Central memory CD8-positive, alpha-beta T cell (primary cell): ENCODE results near the gene CABP4.

Experiments
- ATAC-seq: fragments of 150-1000 bp; cut with Tn5 transposase; replicated peaks from 2 replicates; pipeline ENCODE4 v1.10.0; 2022; ENCODE audit warnings: mild to moderate bottlenecking, moderate FRiP score, moderate number of reproducible peaks; ENCODE audit not compliant: poor library complexity, severe bottlenecking; ENCODE audit errors: extremely low read depth
- DNase-seq, 2 donors: peaks; one replicate each; pipeline ENCODE4 v3.0.0; 2021; ENCODE audit warnings: low spot score in 2 of 2
- H3K27ac Mint-ChIP-seq: one replicate; pipeline ENCODE4 v1.8.0; 2022; ENCODE audit warnings: low read depth, mild to moderate bottlenecking, moderate library complexity, mixed read lengths
- H3K27me3 Mint-ChIP-seq: one replicate; pipeline ENCODE4 v1.8.0; 2022; ENCODE audit warnings: mixed read lengths
- H3K36me3 Mint-ChIP-seq: one replicate; pipeline ENCODE4 v1.8.0; 2022; ENCODE audit warnings: mild to moderate bottlenecking, moderate library complexity, mixed read lengths; ENCODE audit not compliant: insufficient read depth
- H3K4me1 Mint-ChIP-seq: one replicate; pipeline ENCODE4 v1.8.0; 2022; ENCODE audit warnings: mixed read lengths
- H3K4me3 Mint-ChIP-seq: one replicate; pipeline ENCODE4 v1.8.0; 2022; ENCODE audit warnings: mild to moderate bottlenecking, moderate library complexity, mixed read lengths
- H3K9me3 Mint-ChIP-seq: one replicate; pipeline ENCODE4 v1.8.0; 2022; ENCODE audit warnings: mixed read lengths

The CABP4 gene

DNA sequence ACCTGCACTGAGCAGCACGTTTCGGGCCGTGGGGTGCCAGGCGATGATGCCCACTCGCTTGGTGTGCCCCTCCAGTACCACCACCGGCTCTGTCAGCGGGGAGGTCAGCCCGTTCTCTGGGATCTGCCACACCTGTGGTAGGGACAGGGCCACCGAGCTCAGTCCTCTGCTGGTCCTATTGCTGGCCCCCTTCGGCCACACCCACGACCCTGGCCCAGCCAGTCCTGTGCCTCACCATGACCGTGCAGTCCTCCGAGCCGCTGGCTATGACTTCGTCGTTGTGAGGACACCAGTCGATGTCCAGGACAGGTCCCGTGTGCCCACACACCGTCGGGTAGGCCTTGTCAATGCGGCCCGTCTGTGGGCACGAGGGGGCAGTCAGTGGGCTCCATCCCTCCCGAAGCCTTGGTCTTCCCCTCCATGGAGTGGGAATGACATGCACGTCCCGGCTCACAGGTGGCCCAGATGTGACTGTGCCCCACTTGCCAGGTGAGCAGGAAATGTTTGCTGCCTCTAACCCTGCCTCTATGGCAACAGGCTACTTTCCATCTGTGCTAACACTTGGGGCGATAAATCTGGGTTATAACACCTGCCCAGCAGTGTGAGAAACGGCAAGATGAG, 13.3 kb upstream of the CABP4 start:
- H3K36me3 Mint-ChIP-seq: peaks cover 41% of the 10 kb centered on the region
- no peaks in the 10 kb centered on the region for H3K9me3 Mint-ChIP-seq
- DNase-seq (no peak), ATAC-seq (no peak)
- peak overlapping the region; percentile 68 for H3K4me3 Mint-ChIP-seq
- H3K27me3 Mint-ChIP-seq: no peaks in the 10 kb centered on the region
- peak overlapping the region; percentile 97 for H3K27ac Mint-ChIP-seq
- peaks cover 56% of the 10 kb centered on the region for H3K4me1 Mint-ChIP-seq

DNA sequence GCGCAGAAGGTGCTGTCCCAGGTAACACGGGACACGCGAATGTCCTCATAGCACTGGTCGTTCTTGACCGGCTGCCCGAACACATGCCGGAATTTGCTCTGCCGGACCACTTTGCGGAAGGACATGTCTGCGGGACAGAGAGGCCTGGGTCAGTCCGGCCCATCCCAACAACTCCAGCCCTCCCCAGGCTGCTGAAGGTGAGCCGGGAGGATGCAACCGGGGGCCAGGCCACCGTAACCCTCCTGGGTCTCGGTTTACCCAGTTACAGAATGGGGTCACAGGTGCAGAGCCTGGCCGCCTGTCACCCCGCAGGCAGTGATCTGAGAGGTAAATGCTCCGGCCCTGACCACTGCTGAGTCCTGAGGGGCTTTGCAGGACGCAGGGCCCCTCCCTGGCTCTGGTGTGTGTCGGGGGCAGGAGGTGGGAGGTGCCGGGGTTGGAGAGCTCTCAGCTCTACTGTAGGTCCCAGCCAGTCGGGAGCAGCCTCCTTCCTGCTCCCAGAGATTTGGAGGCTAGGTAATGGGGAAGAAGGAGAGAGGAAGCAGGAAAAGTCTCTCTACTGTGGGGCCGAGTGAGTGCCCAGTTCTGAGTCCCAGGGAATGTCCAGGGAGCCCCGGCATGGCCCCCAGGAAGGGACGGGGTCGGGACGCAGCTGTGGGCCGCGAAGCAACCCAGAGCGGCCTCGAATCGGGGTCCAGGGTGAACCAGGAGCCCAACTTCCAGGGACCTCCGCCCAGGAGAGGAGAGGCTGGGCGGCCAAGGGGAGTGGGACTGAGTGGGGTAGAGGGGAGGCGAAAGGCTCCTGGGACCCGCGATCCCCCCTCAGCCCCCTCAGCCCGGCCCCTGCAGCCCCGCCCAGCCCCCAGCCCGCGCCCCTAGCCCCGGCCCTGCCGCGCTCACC, 12.4 kb upstream of the CABP4 start:
- Mint-ChIP-seq H3K27ac (peak overlapping the region; percentile 97), H3K36me3 (peaks cover 34% of the 10 kb centered on the region), H3K4me1 (peaks cover 62% of the 10 kb centered on the region), H3K9me3 (no peaks in the 10 kb centered on the region), H3K27me3 (no peaks in the 10 kb centered on the region), H3K4me3 (peak overlapping the region; percentile 68)
- ATAC-seq (no peak), DNase-seq (no peak)

DNA sequence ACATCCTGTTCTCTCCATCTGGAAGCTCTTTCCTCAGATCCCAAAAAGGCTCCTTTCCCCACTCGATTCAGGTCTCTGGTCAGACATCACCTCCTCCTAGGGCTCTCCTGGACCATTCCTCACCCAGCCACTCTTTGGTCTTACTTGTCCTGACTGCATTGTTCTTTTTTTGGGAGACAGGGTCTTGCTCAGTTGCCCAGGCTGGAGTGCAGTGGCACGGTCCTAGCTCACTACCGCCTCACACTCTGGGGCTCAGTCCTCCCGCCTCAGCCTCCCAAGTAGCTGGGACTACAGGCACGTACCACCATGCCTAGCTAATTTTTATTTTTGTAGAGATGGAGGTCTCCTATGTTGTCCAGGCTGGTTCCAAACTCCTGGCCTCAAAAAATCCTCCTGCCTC, 9.6 kb upstream of the CABP4 start:
- Mint-ChIP-seq H3K4me3 (peak overlapping the region; percentile 77), H3K4me1 (peaks cover 54% of the 10 kb centered on the region), H3K36me3 (peaks cover 24% of the 10 kb centered on the region), H3K27me3 (no peaks in the 10 kb centered on the region), H3K9me3 (no peaks in the 10 kb centered on the region), H3K27ac (peak overlapping the region; percentile 97)
- ATAC-seq (no peak), DNase-seq (no peak)

DNA sequence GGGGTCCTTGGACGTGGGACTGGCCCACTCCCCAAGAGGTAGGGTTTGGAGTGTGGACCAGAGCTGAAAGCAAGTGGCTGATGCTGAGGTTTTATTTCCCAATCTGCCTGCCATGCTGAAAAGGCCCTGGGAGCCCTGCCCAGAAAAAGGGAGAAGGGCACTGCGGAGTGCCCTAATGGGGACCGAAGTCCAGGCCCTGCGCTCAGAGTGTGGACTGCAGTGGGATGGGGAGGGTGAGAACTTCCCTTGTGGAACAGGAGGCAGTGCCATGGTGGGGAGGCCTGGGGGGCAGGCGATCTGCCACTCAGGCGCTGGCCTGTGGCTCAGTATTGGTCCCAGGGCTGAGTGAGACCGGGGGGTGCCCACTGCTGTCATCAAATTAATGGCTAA, 6.9 kb upstream of the CABP4 start:
- H3K36me3 Mint-ChIP-seq: peaks cover 16% of the 10 kb centered on the region
- peaks cover 40% of the 10 kb centered on the region for H3K4me1 Mint-ChIP-seq
- DNase-seq (no peak), ATAC-seq (no peak)
- H3K4me3 Mint-ChIP-seq: no peak overlapping the region
- H3K27ac Mint-ChIP-seq: peak overlapping the region; percentile 97
- no peaks in the 10 kb centered on the region for H3K27me3 Mint-ChIP-seq
- no peaks in the 10 kb centered on the region for H3K9me3 Mint-ChIP-seq

DNA sequence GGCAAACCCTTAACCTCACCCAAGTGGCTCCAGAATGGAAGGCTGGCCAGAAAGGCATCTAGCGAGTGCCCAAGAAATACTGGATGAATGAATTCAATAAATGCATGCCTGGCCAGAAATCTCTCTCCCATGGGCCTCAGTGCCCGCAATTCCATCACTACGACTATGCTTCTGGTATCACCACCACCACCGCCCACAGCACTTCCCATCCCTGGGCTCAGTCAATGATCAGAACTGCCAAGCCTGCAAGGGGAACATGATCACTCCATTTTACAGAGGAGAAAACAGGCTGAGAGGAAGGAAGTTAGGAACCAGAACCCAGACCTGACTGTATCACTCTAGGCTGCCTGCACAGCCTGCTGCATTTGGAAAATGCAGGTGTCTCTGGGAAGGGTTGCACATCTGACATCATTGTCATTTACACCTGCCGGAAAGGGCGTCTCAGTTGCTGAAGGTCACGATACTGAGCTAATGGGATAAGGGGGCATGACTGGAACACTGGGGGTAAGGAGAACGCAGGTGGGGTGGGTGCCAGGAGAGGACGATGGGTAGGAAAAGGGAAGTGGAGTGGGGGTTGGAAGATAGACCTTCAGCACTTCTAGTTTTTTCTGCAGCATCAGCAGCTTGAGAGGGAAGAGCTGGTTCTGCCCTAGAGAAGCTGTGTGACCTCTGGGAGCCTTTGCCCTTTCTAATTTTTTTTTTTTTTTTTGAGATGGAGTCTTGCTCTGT, 5.9 kb upstream of the CABP4 start:
- Mint-ChIP-seq H3K36me3 (peaks cover 11% of the 10 kb centered on the region), H3K4me3 (no peak overlapping the region), H3K27ac (peak overlapping the region; percentile 61), H3K27me3 (no peaks in the 10 kb centered on the region), H3K9me3 (no peaks in the 10 kb centered on the region), H3K4me1 (peaks cover 39% of the 10 kb centered on the region)
- DNase-seq (no peak), ATAC-seq (no peak)

DNA sequence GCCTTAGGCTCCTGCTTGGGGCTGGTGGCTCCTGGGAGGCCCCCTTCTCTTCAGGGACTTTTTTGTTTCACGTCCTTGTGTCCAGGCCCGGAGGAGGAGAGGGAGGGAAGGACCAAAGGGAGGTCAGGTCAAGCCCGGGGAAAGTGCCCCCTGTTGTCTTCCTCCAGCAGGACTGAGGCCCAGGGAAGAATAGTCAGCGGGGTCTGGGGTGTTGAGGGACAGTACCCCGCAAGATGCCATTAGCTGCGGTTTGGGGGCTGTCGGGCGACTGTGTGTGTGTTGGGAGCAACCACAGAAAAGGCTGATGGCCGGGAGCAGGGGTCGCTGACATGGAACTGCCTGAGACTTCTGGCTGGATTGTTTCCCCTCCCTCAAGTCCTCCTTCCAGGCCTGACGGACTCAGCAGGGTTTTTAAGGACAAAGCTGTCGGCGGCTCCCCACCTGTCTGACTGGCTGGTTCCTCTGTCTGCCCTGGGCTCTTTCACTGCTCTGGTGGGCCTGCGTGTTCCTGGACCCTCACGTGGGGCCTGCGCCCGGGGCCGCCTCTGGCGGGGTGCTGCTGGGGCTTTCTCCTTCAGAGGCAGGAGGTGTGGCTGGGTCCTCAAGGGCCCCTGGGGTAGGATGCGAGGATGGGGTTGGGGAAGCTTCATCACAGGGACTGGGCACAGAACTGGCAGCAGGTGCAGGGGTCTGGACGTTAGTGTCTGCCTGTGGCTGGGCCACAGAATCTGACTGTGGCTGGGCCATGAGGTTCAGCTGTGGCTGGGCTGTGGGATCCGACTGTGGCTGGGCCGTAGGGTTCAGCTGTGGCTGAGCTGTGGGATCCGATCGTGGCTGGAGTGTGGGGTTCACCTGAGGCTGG, 4.1 kb upstream of the CABP4 start:
- Mint-ChIP-seq H3K4me3 (no peak overlapping the region), H3K27me3 (no peaks in the 10 kb centered on the region), H3K4me1 (peaks cover 22% of the 10 kb centered on the region), H3K36me3 (peaks cover 10% of the 10 kb centered on the region), H3K9me3 (no peaks in the 10 kb centered on the region), H3K27ac (no peak overlapping the region)
- no peak for ATAC-seq
- no peak for DNase-seq

DNA sequence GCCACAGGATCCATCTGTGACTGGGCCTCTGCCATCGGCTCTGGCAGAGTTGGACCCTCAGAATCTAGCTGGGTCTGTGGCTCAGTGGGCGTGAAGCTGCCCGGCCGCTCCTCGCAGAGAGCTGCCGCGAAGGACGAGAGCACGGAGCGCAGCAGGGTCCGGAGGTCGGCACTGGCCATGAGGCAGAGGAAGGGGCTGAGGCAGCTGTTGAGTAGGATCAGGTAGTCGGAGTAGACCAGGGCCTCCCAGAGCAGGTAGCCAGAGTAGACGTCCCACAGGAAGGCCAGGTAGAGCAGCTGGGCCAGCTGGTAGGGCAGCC, 3.5 kb upstream of the CABP4 start:
- Mint-ChIP-seq H3K27ac (no peak overlapping the region), H3K4me1 (peaks cover 17% of the 10 kb centered on the region), H3K27me3 (no peaks in the 10 kb centered on the region), H3K9me3 (no peaks in the 10 kb centered on the region), H3K4me3 (no peak overlapping the region), H3K36me3 (peaks cover 5% of the 10 kb centered on the region)
- DNase-seq (no peak), ATAC-seq (no peak)

DNA sequence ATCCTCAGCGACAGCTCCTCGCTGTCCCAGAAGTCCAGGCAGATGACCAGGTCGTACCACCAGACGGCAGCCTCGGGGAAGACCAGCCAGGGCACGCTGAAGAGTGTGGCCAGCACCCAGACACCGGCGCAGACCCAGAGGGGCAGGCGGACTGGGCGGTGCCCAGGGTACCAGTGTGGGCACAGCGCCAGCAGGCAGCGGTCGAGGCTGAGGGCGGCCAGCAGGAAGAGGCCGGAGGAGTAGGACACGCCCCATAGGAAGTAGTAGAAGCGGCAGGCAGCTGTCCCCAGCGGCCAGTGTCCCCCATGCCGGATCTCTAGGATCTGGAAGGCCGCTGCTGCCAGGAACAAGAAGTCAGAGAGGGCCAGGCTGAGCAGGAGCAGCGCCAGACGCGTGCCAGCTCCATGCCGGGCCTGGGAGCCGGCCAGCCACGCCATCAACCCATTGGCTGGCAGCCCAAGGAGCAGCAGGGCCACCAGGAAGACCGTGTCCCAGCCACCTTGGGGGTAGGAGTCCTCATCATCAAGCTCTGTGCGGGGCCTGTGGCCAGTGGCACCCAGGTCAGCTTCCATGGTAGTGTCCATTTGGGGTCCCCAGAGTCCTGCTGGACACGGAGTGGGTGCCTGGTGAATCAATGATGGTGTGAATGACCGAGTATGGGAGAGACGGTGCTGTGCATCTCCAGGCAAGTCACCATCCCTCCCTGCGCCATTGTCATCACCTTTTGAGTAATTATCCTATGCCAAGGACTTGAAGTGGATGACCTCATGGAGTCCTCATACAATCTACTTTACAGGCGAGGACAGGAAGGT, 2.8 kb upstream of the CABP4 start, which contains the start of gene GPR152:
TSS of gene GPR152 (minus strand) at position 589 of the 812 bp plus-strand sequence. CDS start at position 584, 5 bp downstream.
- H3K27me3 Mint-ChIP-seq: no peaks in the 10 kb centered on the region
- peaks cover 4% of the 10 kb centered on the region for H3K36me3 Mint-ChIP-seq
- H3K9me3 Mint-ChIP-seq: no peaks in the 10 kb centered on the region
- DNase-seq (no peak), ATAC-seq (no peak)
- peaks cover 15% of the 10 kb centered on the region for H3K4me1 Mint-ChIP-seq
- no peak within 1 kb of the TSS for H3K4me3 Mint-ChIP-seq
- no peak within 1 kb of the TSS for H3K27ac Mint-ChIP-seq

DNA sequence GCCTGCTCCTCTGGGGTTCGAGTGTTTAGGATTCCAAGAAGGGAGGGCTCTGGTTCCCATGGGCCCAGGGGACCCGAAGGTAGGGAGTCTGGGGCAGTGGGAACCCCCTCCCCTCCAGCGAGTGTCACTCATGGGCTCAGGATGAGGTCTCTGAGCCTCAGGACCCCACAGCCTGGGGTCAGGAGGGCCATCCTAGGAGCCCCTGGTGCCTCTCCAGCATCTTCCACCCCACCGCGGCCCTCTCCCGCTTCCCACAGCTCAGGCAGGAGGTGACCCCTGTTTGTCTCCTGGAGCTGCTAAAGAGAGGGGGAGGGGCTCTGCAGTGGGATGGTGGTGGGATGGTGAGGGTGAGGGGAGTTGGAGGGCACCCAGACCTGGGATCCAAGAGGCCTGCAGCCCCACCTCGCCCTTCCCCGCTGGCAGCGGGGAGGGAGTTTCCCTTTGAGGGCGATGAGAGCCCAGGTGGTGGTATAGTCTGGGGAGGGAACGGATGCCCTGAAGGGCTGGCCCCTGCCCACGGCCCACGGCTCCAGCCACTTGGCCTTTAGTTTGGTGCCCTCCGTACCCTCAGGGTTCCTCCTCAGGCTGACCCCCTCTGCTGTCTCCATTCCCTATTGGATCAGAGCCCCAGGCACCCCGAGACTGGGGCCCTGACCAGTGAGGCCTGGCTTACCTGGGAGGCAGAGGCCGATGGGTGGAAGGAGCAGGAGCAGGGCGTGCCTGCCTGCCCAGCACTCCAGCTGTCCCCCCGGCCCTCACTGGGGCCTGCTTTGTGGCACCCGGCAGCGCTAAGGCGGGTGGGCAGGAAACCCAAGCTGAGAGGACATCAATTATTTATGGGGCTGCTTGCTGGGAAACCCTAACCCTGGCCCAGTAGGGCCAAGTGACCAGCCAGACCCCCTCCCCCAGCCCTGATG, 1.1 kb upstream of the CABP4 start:
- no peak overlapping the region for H3K4me3 Mint-ChIP-seq
- ATAC-seq (no peak), DNase-seq (no peak)
- no peak overlapping the region for H3K27ac Mint-ChIP-seq
- H3K36me3 Mint-ChIP-seq: peaks cover 2% of the 10 kb centered on the region
- no peaks in the 10 kb centered on the region for H3K9me3 Mint-ChIP-seq
- H3K27me3 Mint-ChIP-seq: no peaks in the 10 kb centered on the region
- H3K4me1 Mint-ChIP-seq: peaks cover 5% of the 10 kb centered on the region

DNA sequence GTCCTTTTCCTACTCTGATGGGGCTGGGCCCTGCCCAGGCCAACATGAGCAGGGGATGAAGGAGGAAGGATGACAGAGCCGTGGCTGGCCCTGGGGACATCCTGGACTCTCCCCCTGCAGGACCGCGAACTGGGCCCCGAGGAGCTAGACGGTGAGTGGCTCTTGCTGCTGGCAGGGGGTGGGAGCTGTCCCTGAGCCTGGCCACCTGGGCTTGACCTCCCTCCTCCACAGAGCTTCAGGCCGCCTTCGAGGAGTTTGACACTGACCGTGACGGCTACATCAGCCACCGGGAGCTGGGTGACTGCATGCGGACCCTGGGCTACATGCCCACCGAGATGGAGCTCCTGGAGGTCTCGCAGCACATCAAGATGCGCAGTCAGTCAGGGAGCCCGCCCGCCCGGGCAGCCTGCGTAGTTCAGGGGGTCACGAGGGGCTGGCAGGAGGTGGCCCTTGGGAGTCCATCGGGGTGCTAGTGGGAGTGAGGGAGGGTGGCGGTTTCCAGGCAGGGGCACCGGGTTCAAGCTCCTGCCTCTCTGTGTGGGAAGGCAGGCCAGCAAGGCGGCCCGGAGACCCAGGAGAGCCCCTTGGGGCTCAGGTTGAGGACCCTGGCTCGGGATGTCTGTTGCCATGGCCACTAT, 1.0 kb downstream of the CABP4 start:
- Mint-ChIP-seq H3K36me3 (peaks cover 5% of the 10 kb centered on the region), H3K27ac (no peak overlapping the region), H3K27me3 (no peaks in the 10 kb centered on the region), H3K4me3 (no peak overlapping the region), H3K4me1 (no peaks in the 10 kb centered on the region), H3K9me3 (no peaks in the 10 kb centered on the region)
- ATAC-seq (no peak), DNase-seq (no peak)
